ENCODE data around the gene CDC16.
"Not testable (repeated sequence)": the region's sequence is repeated elsewhere in the genome, so short reads cannot be mapped to it uniquely, and the experiment has no call there.

Gene CDC16

GRCh38 chr13:114249077-114249476, 14.4 kb downstream of the CDC16 start:
- no peak for DNase-seq (ENCODE audit: extremely low read depth, low read depth)
- TF ChIP-seq, protein P1, sequence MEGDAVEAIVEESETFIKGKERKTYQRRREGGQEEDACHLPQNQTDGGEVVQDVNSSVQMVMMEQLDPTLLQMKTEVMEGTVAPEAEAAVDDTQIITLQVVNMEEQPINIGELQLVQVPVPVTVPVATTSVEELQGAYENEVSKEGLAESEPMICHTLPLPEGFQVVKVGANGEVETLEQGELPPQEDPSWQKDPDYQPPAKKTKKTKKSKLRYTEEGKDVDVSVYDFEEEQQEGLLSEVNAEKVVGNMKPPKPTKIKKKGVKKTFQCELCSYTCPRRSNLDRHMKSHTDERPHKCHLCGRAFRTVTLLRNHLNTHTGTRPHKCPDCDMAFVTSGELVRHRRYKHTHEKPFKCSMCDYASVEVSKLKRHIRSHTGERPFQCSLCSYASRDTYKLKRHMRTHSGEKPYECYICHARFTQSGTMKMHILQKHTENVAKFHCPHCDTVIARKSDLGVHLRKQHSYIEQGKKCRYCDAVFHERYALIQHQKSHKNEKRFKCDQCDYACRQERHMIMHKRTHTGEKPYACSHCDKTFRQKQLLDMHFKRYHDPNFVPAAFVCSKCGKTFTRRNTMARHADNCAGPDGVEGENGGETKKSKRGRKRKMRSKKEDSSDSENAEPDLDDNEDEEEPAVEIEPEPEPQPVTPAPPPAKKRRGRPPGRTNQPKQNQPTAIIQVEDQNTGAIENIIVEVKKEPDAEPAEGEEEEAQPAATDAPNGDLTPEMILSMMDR (IDR thresholded peaks at IDR 0.05; ENCODE audit: low read depth, low read length), result no peak

GRCh38 chr13:114251639-114252440, 17.1 kb downstream of the CDC16 start:
- not testable (repeated sequence) for DNase-seq (ENCODE audit: extremely low read depth, low read depth)

DNA sequence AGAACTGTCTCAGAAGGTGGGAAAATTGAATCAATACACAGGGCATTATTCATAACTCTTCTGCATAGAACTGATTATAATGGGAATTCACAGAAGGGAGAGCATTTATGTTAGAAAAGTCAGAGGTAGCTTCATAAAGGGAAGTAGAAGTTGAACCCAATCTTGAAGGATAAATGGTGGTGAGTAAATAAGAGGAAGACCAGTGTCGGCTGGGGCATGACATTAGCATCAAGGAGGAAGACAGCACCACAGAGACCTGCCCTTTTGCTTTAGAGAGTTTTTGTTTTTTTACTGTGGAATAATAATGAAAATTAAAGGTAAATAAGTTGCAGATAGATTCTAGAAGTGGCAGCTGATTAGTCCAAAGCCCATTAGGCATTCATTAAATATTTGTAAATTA, 21.9 kb downstream of the CDC16 start:
- TF ChIP-seq, protein P1 (IDR thresholded peaks at IDR 0.05; ENCODE audit: low read depth, low read length), result no peak
- no peak for DNase-seq (ENCODE audit: extremely low read depth, low read depth)

GRCh38 chr13:114257014-114257413, 22.3 kb downstream of the CDC16 start:
- TF ChIP-seq, protein P1 (IDR thresholded peaks at IDR 0.05; ENCODE audit: low read depth, low read length), result no peak

DNA sequence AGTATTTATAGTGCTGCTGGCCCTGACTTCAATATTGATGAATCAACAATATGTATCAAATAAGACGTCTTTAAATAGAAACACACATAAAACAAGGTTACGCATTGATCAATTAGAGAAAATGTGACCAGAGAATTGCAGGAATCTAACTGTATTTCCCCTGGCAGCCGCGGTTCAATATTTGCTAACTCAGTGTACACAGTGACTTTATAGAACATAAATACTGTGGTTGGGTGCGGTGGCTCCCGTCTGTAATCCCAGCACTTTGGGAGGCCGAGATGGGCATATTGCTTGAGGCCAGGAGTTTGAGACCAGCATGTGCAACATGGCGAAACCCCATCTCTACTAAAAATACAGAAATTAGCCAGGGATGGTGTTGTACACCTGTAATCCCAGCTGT, 23.9 kb downstream of the CDC16 start:
- DNase-seq (ENCODE audit: extremely low read depth, low read depth), result no peak
- TF ChIP-seq, protein P1 (IDR thresholded peaks at IDR 0.05; ENCODE audit: low read depth, low read length), result no peak

More at GRCh38 chr13:114257014-114257413, 22.3 kb downstream of the CDC16 start:
- DNase-seq (ENCODE audit: extremely low read depth, low read depth), result no peak

DNA sequence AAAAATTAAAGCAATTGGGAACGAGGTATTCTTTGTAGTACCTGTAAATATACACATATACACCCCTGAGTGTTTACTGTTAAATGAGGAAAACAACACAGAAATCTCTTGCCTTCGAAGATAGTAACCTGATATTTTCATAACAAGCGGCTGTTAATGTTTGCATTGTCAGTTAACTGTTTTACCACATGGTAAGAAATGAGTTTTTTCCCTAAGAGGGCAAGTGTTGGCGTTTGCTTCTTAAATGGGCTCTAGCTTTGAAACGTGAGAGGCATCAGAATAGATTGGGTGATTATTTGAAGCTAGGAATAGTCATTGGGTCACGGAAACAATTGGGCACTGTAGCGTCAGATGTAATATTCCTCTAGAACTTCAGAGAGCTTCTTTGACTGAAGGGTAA, 24.7 kb downstream of the CDC16 start:
- TF ChIP-seq, protein P1 (IDR thresholded peaks at IDR 0.05; ENCODE audit: low read depth, low read length), result no peak
- DNase-seq (ENCODE audit: extremely low read depth, low read depth), result no peak

DNA sequence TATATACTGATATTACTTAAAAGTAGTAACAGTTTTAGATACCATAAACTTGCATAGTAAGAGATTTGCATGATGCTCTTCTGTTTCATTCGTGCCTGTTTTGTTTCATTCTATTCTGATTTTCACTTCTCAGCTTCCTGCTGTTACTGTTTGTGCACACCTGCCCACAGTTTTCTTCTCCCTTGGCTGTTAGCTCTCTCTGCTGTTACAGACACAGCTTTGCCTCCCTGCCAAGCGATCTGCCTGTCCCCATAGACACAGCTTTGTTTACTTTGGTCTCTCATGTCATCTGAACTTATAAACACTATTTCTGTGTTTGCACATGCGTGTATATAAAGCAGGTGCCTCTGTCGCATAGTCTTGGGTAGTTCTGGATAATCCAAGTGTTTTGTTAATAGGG, 25.3 kb downstream of the CDC16 start:
- no peak for DNase-seq (ENCODE audit: extremely low read depth, low read depth)
- TF ChIP-seq, protein P1 (IDR thresholded peaks at IDR 0.05; ENCODE audit: low read depth, low read length), result no peak

DNA sequence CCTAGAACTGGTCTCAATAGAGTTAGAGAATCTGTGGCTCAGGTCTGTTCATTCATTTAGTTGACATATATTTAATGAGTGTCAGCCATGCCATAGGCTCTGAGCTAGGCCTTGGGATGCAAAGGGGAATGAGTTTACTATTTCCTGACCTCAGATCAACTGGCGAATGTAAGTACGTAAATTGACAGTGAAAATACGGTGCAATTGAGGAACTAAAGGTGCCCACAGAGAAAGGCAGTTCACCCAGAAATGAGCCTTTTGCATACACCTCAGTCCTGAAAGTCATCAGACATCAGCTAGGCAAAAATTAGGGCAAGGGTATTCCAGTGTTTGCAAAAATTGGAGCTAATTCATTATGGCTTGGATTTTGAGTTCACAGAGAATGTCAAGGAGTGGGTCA, 26.1 kb downstream of the CDC16 start:
- DNase-seq (ENCODE audit: extremely low read depth, low read depth), result no peak

More for the DNA sequence above, 26.1 kb downstream of the CDC16 start:
- TF ChIP-seq, protein P1 (IDR thresholded peaks at IDR 0.05; ENCODE audit: low read depth, low read length), result no peak
